RPMI8226 (cell line): ENCODE data around the gene GPR107.

Experiments used
- DNase-seq: peaks from one replicate; pipeline ENCODE4 v3.0.0-alpha.2; 2015

Gene GPR107

GRCh38 chr9:130139251-130139650, 85.5 kb downstream of the GPR107 start:
- DNase-seq = no peak

DNA sequence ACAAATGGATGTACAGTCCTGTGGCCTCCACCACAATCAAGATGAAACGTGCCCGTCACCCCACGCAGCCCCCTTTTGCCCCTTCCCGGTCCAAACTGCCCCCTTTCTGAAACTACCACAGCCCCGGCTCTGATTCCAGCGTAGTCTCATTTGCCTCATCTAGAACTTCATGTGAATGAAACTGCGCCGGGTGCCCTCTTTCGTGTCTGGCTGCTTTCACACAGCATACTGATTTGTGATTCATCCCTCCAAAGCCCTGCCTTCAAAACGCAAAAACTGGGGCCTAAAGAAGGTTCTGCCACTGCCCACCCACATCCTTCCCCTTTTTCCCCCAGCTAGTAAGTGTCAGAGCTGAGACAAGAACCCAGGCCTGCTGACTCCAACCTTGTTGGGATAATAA, 87.0 kb downstream of the GPR107 start:
- DNase-seq = no peak

- DNase-seq = no peak
Observed at GRCh38 chr9:130142056-130142455, 88.3 kb downstream of the GPR107 start.

- DNase-seq = no peak
Observed at GRCh38 chr9:130142641-130143040, 88.9 kb downstream of the GPR107 start.

- no peak for DNase-seq
Observed at GRCh38 chr9:130143279-130143893, 89.7 kb downstream of the GPR107 start.

- peak; percentile 23 for DNase-seq
Observed at GRCh38 chr9:130143958-130144366, 90.3 kb downstream of the GPR107 start.

DNA sequence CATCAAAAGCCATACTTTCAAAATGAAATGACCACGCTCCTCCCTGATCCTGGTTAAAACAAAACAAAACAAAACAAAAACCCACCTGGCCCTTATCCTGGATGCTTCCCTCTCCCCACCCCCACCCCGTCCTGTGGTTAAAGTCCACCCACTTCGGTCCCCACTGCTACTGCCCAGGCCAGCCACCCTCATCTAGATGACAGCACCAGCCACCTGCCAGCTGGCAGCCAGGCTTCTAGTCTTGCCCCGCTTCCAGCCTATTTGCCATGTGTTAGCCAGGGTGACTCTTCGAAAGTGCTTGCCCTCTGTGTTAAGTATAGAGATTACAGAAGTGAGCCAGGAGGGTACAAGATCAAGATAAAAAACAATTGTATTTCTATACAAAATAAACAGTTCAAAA, 91.0 kb downstream of the GPR107 start:
- DNase-seq = peak; percentile 70

- no peak for DNase-seq
Observed at GRCh38 chr9:130145658-130146057, 92.0 kb downstream of the GPR107 start.

DNA sequence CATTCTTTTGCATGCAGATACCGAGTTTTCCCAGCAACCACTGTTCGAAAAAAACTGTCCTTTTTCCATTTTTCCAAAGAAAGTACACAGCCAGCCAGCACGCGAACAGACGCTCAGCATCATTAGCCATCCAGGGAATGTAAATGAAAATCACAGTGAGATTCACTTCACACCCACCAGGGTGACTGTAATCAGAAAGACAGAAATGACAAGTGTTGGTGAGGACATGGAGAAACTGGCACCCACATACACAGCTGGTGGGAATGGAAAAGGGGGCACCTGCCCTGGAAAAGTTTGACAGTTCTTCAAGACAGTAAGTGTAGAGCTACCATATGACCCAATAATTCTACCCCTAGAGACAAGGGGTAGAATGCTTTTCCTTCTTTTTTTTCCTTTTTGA, 93.5 kb downstream of the GPR107 start:
- DNase-seq = no peak

DNA sequence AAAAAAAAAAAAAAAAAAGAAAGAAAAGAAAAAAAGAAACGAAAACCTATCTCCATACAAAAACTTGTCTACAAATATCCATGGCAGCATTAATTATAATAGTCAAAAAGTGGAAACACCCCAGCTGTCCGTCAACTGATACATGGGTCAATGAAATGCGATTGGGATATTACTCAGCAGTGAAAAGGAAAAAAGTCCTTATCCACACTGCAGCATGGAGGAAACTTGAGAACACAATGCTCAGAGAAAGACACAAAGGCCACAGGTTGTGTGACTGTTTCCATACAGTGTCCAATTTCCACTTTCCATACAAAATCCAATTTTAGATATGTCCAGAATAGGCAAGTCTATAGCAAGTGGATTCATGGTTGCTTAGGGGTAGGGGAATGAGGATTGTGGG, 94.2 kb downstream of the GPR107 start:
- DNase-seq = no peak

GRCh38 chr9:130149031-130149430, 95.3 kb downstream of the GPR107 start:
- no peak for DNase-seq

GRCh38 chr9:130149654-130150286, 96.1 kb downstream of the GPR107 start:
- DNase-seq = no peak

DNA sequence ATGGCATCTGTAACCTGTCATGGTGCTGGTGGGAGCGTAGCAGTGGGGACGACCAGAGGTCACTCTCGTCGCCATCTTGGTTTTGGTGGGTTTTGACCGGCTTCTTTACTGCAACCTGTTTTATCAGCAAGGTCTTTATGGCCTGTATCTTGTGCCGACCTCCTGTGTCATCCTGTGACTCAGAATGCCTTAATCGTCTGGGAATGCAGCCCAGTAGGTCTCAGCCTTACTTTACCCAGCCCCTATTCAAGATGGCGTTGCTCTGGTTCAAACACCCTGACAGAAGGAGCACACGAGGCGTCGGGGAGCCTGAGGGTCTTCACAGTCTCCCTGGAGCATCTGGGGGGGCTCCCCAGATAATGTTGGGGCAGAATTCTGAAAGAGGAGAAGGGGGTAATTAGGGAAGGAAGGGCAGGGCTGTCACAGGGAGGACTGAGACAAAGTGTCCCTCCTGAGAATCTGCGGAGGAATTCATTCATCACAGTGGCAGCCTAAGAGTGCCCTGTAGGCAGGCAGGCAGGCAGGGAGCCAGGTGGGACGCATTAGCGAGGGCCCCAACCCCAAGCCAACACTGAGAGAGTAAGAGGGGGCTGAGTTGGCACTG, 97.2 kb downstream of the GPR107 start:
- DNase-seq = no peak

- no peak for DNase-seq
Observed at GRCh38 chr9:130154816-130155215, 101.1 kb downstream of the GPR107 start.

DNA sequence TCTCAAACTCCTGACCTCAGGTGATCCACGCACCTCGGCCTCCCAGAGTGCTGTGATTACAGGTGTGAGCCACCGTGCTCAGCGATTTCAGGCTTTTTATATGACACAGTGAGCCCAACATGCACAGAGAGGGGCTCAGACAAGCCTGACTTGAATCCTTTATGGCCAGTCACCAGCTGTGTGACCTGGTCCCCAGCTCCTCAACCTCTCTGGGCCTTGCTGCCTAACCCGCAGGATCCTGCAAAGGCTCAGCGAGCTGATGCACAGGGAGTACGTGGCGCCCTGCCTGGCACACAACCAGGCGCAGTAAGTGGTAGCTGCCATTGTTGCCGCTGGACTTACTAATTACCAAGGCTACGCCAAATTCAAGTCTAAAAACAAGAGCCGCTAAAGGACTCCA, 101.9 kb downstream of the GPR107 start:
- no peak for DNase-seq

DNA sequence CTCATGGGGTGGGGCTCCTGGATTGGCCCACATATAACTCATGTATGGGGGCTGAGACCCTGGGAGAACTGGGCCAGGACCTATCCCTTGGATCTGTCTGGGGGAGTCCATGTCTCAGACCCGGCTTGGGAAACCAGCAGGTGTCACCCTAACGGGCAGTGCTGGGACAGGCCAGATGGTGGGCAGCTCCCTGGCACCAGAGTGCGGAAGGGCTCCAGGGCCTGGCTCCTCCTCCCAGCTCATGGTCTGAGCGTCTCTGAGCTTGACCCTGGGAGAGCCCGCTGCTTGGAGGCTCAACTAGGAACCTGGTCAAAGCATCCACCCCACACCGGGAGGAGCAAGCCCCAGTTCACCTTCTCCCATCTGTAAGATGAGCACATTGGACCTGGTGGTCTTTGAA, 103.0 kb downstream of the GPR107 start:
- DNase-seq = no peak

DNA sequence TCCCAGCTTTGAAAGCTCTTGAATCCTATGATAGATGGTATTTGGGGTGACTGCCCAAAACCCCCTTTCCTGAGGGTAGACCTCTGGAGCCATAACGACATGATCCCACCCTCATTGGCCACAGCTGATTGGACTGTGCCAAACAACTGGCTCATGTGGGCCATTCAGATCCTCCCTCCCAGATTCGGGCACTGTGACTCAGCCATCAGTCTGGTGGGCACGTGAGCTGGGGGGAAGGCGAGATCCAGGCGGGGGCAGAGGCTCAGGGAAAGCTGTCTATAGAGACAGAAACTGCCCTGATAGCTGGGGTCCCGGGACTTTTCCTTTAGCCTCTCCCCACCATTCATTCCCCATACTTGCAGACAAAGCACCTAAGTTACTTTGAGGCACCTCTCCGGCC, 103.4 kb downstream of the GPR107 start:
- no peak for DNase-seq

GRCh38 chr9:130158001-130158400, 104.3 kb downstream of the GPR107 start:
- no peak for DNase-seq

DNA sequence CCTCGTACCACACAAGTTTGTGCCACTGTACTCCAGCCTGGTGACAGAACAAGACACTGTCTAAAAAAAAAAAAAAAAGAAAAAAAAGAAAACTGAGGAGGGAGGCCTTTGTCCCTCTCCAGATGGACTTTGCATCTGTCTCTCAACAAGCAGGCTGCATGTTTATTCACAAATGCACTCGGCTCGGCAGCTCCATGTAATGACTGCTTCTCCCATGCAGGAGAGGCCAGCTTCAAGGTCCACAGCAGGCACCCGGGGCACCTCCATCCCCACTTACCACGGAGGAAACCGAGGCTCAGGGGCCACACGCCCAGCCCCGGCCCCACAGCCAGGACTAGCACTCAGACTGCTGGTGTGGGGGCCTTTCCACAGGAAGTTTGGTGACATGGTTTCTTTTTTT, 105.4 kb downstream of the GPR107 start:
- no peak for DNase-seq

DNA sequence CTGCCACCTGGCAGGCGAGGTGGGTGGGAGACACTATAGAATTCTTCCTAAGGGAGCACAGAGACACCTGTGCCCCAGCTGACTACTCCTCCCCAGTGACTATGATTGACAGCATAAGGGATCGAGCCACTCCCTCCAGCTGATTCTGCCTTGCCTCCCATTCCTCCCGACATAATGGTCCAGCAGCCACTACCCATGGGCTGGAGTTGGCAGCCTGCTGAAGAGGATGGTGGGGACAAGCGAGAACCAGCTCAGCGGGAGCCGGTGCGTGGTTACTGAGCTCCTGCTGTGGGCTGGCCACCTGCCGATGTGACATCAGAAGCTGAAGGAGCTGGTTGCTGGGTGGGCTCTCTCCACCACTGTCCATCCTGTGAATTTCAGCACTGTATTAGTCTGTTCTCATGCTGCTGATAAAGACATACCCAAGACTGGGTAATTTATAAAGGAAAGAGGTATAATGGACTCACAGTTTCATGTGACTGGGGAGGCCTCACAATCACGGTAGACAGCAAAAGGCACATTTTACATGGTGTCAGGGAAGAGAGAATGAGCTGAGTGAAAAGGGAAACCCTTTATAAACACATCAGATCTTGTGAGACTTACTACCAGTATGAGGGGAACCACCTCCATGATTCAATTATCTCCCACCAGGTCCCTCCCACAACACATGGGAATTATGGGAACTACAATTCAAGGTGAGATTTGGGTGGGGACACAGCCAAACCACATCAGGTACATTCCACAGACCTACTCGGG, 106.4 kb downstream of the GPR107 start:
- DNase-seq = no peak

DNA sequence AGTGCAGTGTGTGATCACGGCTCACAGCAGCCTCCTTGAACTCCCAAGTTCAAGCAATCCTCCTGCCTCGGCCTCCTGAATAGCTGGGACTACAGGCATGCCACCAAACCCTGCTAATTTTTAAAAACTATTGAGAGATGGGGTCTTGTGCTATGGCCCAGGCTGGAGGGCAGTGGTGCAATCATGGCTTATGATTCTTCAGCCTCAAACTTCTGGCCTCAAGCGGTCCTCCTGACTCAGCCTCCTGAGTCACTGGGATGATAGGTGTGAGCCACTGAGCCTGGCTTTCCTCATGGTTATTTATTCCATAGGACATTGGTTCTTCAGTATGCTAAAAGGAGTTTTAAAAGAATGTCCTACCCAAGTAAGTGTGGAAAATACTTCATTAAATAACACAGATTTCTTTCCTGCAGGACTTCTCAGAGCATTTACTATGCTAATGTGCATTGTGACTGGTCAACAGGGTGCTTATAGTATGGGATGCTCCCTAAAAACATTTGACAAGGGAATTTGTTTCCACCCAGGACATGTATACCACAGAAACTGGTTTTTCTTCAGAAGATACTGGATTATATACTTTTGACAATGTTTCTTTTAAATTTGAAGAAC, 107.3 kb downstream of the GPR107 start:
- DNase-seq = no peak

GRCh38 chr9:130165579-130165978, 111.9 kb downstream of the GPR107 start:
- no peak for DNase-seq

- DNase-seq = no peak
Observed at GRCh38 chr9:130166399-130166798, 112.7 kb downstream of the GPR107 start.

- no peak for DNase-seq
Observed at GRCh38 chr9:130167927-130168326, 114.2 kb downstream of the GPR107 start.
